ENCODE data around the gene NR2F1. TPM values are rescaled to one million over a fixed set of nuclear protein-coding genes. Genes with fewer than 3 reads are reported as not detected.

NR2F1 gene
- total RNA-seq, 4 donors from 2014 or later: 1.5 to 6.2 (median 3.2) TPM

DNA sequence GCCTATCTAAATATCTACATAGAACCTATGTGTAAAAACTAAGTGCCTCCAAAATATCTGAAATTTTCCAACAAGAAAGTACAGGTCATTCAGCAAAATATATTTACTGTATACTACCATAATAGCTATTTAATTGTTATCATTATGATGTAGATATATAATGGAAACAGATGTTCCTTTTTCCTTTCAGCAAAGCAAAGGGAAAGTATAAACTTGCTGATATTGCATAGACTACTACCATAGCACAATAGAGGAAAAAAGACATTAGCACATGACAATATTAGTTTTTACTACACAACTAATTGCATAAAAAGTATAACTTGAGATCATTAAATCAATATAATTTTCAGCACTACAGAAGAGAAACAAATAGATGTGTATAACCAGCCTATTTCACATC is 16.9 kb upstream of the NR2F1 start:
- intact Hi-C loops (cut with DNase I; ENCODE audit: low total_unique reads): no loop called here
- H3K4me3 ChIP-seq: no peak overlapping the region
- peaks cover 0 to 7% (median 0%) of the 10 kb centered on the region in 4 donors for H3K4me1 ChIP-seq
- no peak for DNase-seq
- H3K9me3 ChIP-seq: no peaks in the 10 kb centered on the region
- no peaks in the 10 kb centered on the region for H3K36me3 ChIP-seq
- no peak overlapping the region for H3K27ac ChIP-seq
- peaks cover 56% of the 10 kb centered on the region for H3K27me3 ChIP-seq
- TF ChIP-seq, protein P1, sequence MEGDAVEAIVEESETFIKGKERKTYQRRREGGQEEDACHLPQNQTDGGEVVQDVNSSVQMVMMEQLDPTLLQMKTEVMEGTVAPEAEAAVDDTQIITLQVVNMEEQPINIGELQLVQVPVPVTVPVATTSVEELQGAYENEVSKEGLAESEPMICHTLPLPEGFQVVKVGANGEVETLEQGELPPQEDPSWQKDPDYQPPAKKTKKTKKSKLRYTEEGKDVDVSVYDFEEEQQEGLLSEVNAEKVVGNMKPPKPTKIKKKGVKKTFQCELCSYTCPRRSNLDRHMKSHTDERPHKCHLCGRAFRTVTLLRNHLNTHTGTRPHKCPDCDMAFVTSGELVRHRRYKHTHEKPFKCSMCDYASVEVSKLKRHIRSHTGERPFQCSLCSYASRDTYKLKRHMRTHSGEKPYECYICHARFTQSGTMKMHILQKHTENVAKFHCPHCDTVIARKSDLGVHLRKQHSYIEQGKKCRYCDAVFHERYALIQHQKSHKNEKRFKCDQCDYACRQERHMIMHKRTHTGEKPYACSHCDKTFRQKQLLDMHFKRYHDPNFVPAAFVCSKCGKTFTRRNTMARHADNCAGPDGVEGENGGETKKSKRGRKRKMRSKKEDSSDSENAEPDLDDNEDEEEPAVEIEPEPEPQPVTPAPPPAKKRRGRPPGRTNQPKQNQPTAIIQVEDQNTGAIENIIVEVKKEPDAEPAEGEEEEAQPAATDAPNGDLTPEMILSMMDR (IDR thresholded peaks at IDR 0.05): no peak
- TF ChIP-seq POLR2AphosphoS5 (IDR thresholded peaks at IDR 0.05): no peak
- no peak for TF ChIP-seq POLR2A (IDR thresholded peaks at IDR 0.05)
- no peak for TF ChIP-seq EP300 (IDR thresholded peaks at IDR 0.05; ENCODE audit: low read depth)
- in situ Hi-C loops (cut with MboI; ENCODE audit: low pct_ligation_motif_present in 1 of 4, low pct_unique_long_range_greater_than_20kb in 1 of 4, low sequenced_read_pairs in 3 of 4): no loop called here

DNA sequence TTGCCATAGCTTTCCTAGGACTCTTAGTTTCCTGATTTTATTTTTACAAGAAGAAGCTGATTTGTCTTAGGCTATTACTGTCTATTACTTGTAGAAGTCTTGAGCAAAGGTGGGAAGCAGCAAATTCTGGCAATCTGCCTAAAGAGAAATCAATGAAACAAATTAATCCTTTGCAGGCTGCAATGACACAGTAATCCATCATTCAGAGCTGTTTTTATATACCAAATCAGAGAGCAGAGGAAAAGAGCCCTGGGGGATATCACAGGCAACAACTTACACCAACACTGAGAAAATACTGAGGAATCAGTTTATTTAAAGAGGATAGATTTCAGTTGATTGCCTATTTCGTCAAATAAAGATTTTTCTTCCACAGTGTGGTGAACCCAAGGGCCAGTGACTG is 15.6 kb upstream of the NR2F1 start:
- DNase-seq: no peak
- 85 to 100% methylated on average over 1 of the region's 1 CpG for WGBS, 2 donors (ENCODE audit: low coverage in 1 of 2)
- Histone ChIP-seq H3K27me3 (peaks cover 69% of the 10 kb centered on the region), H3K9me3 (no peaks in the 10 kb centered on the region), H3K36me3 (no peaks in the 10 kb centered on the region), H3K4me1 (peaks cover 0 to 7% (median 0%) of the 10 kb centered on the region in 4 donors), H3K27ac (no peak overlapping the region), H3K4me3 (no peak overlapping the region)
- in situ Hi-C loops (cut with MboI; ENCODE audit: low pct_ligation_motif_present in 1 of 4, low pct_unique_long_range_greater_than_20kb in 1 of 4, low sequenced_read_pairs in 3 of 4): no loop called here
- TF ChIP-seq, protein P1 (IDR thresholded peaks at IDR 0.05): no peak
- TF ChIP-seq POLR2A (IDR thresholded peaks at IDR 0.05): no peak
- no peak for TF ChIP-seq EP300 (IDR thresholded peaks at IDR 0.05; ENCODE audit: low read depth)
- no peak for TF ChIP-seq POLR2AphosphoS5 (IDR thresholded peaks at IDR 0.05)
- intact Hi-C loops (cut with DNase I; ENCODE audit: low total_unique reads): no loop called here

DNA sequence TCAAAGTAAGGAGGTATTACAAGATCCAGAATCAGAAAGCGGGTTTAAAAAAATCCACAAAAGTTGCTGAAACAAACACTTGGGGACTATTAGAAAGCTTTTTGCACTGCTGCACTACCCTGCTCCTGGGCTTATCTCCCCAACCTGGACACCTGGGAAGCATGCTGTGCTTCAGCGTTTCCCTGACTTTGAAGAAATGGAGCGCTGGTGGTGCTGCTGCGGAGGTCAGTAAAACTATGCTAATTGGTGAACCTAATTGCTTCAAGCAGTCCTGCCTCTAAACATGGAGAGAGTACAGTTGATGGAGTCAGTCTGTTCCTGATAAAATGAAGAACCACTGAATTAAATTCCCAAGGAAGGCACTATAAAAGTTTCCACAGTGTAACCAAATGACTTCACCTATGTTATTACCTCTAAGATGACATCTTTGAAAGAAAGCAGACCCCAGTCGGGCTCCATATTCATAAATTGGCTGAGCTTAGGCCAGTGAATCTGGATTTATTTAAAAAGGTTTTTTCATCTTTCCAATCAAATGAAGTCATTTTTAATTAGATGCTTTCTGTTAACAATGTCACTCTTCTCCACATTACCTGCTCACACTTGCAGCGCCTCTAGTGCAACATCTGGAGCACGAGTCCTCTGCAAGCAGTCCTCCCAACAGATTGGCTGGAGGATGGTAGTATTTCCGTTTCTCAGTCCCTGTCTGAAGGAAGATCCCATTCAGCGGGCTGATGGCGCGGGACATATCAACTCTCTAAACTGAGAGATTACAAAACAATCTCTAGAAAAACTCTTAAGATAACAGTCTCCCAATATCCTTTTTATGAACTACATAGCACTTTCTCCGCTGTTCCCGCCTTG is 13.5 kb upstream of the NR2F1 start:
- TF ChIP-seq EP300 (IDR thresholded peaks at IDR 0.05; ENCODE audit: low read depth) (no peak), POLR2AphosphoS5 (IDR thresholded peaks at IDR 0.05) (no peak), POLR2A (IDR thresholded peaks at IDR 0.05) (no peak)
- TF ChIP-seq, protein P1 (IDR thresholded peaks at IDR 0.05): no peak
- H3K36me3 ChIP-seq: no peaks in the 10 kb centered on the region
- WGBS, 2 donors (ENCODE audit: low coverage in 1 of 2): 74 to 81% methylated on average over 7 to 13 of the region's 13 CpGs
- H3K27ac ChIP-seq: no peak overlapping the region
- no peak overlapping the region for H3K4me3 ChIP-seq
- H3K27me3 ChIP-seq: peaks cover 90% of the 10 kb centered on the region
- intact Hi-C loops (cut with DNase I; ENCODE audit: low total_unique reads): no loop called here
- in situ Hi-C loops (cut with MboI; ENCODE audit: low pct_ligation_motif_present in 1 of 4, low pct_unique_long_range_greater_than_20kb in 1 of 4, low sequenced_read_pairs in 3 of 4): no loop called here
- no peak for DNase-seq
- peaks cover 0 to 7% (median 2%) of the 10 kb centered on the region in 4 donors for H3K4me1 ChIP-seq
- H3K9me3 ChIP-seq: no peaks in the 10 kb centered on the region

DNA sequence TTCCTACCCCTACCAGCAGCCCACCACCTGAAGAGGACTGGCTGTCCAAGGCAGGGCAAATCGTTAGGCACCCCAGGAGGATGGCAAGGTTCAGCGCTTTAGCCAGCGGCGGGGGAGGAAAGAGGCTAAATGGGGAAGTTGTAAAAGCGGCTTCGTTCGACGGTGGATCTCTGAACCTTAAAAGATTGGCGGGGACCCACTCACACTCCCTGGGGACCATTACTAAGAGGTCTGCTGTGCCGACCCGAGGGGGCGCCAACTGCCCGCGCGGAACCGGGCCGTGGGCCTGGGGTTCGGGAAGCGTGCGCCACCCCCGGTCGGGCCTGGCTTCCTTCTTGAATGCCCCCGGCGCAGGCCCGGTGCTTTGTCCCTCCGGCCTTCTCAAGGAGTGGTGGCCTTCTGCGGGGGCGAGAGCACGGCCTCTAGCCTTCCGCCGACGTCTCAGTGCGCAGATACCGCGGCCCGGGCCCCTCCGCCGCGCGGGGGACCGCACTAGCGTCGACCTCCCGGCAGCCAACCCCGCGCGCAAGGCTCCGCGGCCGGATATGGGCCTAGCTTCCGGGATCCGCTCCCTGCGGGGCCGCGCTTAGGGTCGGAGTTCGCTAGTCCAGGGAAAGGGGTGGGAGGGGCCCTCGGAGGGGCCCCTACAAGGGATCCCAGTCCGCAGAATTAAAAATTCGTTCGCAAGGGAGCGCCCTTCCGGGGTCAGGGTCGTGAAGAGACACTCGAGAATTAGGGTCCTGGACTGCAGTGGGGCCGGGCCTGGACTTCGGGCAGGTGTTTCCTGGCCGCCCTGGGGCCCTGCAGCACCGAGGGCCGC is 12.5 kb upstream of the NR2F1 start:
- H3K9me3 ChIP-seq: no peaks in the 10 kb centered on the region
- WGBS, 2 donors (ENCODE audit: low coverage in 1 of 2): 45 to 50% methylated on average over 1 to 69 of the region's 70 CpGs
- H3K36me3 ChIP-seq: no peaks in the 10 kb centered on the region
- H3K27me3 ChIP-seq: peaks cover 97% of the 10 kb centered on the region
- H3K27ac ChIP-seq: no peak overlapping the region
- DNase-seq: no peak
- peak overlapping the region in 1 of 4 donors; percentile 36 for H3K4me3 ChIP-seq
- TF ChIP-seq POLR2AphosphoS5 (IDR thresholded peaks at IDR 0.05): no peak
- TF ChIP-seq, protein P1 (IDR thresholded peaks at IDR 0.05): no peak
- no peak for TF ChIP-seq POLR2A (IDR thresholded peaks at IDR 0.05)
- no peak for TF ChIP-seq EP300 (IDR thresholded peaks at IDR 0.05; ENCODE audit: low read depth)
- in situ Hi-C loops (cut with MboI; ENCODE audit: low pct_ligation_motif_present in 1 of 4, low pct_unique_long_range_greater_than_20kb in 1 of 4, low sequenced_read_pairs in 3 of 4) (no loop called here), intact Hi-C loops (cut with DNase I; ENCODE audit: low total_unique reads) (no loop called here)
- peaks cover 0 to 7% (median 2%) of the 10 kb centered on the region in 4 donors for H3K4me1 ChIP-seq
